ENCODE data around the gene CLDN34.

The CLDN34 gene

GRCh38 chrX:9961750-9962149 is 5.4 kb upstream of the CLDN34 start:
- H3K4me3 ChIP-seq (ENCODE audit: low read depth, low read length), result no peak overlapping the region
- no peak for TF ChIP-seq CTCF (IDR thresholded peaks at IDR 0.05; ENCODE audit: borderline replicate concordance, insufficient read depth, low read depth, low read length)

DNA sequence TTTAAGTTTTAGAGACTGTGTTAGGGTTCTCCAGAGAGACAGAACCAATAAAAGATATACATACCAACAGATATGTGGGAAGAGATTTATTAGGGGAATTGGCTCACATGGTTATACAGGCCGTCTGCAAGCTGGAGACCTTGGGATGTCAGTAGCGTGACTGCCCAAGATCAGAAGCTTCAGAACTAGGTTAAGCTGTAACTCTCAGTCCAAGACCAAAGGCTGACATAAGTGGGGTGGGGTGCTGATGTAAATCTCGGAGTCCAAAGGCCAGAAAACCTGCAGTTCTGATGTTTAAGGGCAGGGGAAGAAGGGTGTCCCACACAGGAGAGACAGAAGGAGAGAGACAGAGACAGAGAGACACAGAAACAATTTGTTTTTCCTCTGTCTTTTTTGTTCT is 10.5 kb downstream of the CLDN34 start:
- TF ChIP-seq CTCF (IDR thresholded peaks at IDR 0.05; ENCODE audit: borderline replicate concordance, insufficient read depth, low read depth, low read length), result no peak

DNA sequence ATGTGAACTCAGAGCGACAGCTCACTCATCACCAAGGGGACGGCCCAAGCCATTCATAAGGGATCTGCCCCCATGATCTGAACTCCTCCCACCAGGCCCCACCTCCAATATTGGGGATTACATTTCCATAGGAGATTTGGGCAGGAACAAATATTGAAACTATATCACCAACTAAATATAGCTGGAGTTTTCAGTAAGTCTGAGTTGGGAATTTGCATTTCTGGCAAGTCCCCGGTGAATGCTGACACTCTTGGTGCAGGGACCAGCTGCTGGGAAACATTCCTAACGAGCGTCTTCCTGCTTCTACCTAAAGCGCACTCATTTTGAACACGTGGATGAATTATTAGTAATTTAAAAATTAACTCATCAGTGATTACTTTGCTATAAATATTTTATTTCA is 13.2 kb downstream of the CLDN34 start:
- TF ChIP-seq CTCF (IDR thresholded peaks at IDR 0.05; ENCODE audit: borderline replicate concordance, insufficient read depth, low read depth, low read length), result no peak

More for the DNA sequence above, 10.5 kb downstream of the CLDN34 start:
- H3K4me3 ChIP-seq (ENCODE audit: low read depth, low read length), result no peak overlapping the region

GRCh38 chrX:9980927-9981326 is 13.8 kb downstream of the CLDN34 start:
- no peak for TF ChIP-seq CTCF (IDR thresholded peaks at IDR 0.05; ENCODE audit: borderline replicate concordance, insufficient read depth, low read depth, low read length)
- H3K4me3 ChIP-seq (ENCODE audit: low read depth, low read length), result no peak overlapping the region

More for the DNA sequence above, 13.2 kb downstream of the CLDN34 start:
- no peak overlapping the region for H3K4me3 ChIP-seq (ENCODE audit: low read depth, low read length)

- no peak overlapping the region for H3K4me3 ChIP-seq (ENCODE audit: low read depth, low read length)
- TF ChIP-seq CTCF (IDR thresholded peaks at IDR 0.05; ENCODE audit: borderline replicate concordance, insufficient read depth, low read depth, low read length), result no peak
Measured at GRCh38 chrX:9983441-9983840, 16.3 kb downstream of the CLDN34 start.

DNA sequence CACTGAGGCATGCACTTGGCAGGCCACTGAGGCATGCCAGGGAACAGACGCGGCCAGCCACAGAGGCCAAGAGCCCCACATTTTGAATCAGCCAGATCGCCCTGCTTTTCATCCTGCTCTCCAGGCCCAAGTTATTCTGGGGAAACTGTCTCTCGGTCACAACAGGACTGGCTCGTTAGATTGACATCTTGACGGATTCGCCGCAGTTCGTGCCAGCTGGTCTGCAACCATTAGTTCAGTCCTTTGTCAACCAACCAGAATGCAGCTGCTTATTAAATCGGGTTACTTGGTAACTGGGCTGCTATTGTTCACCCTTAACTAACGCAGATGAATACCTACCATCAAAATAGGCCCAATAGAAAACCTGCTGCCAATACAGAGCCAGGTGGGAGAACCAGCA is 16.7 kb downstream of the CLDN34 start:
- no peak for TF ChIP-seq CTCF (IDR thresholded peaks at IDR 0.05; ENCODE audit: borderline replicate concordance, insufficient read depth, low read depth, low read length)

GRCh38 chrX:9988762-9989161 is 21.6 kb downstream of the CLDN34 start:
- H3K4me3 ChIP-seq (ENCODE audit: low read depth, low read length), result no peak overlapping the region
- TF ChIP-seq CTCF (IDR thresholded peaks at IDR 0.05; ENCODE audit: borderline replicate concordance, insufficient read depth, low read depth, low read length), result peak; percentile 36; the same call in 1 of the 2 replicates

More for the DNA sequence above, 16.7 kb downstream of the CLDN34 start:
- H3K4me3 ChIP-seq (ENCODE audit: low read depth, low read length), result no peak overlapping the region
